ENCODE data around the gene SPECC1. TPM values are rescaled to one million over a fixed set of nuclear protein-coding genes. Genes with fewer than 3 reads are reported as not detected.
"Not testable (repeated sequence)": the region's sequence is repeated elsewhere in the genome, so short reads cannot be mapped to it uniquely, and the experiment has no call there.

Gene SPECC1
- total RNA-seq, 2 donors from 2014 or later: 53.5 to 78.3 TPM

GRCh38 chr17:20155258-20156195, 146.4 kb downstream of the SPECC1 start:
- H3K36me3 ChIP-seq: no peaks in the 10 kb centered on the region
- peak overlapping the region; percentile 86 for H3K27ac ChIP-seq
- peak overlapping the region; percentile 74 for H3K4me3 ChIP-seq
- peak overlapping the region; percentile 75 to 91 for H3K9ac ChIP-seq (ENCODE audit: low read depth in 2 of 2, low read length in 2 of 2)
- intact Hi-C loops (cut with DNase I): loop anchor here (10.0 kb wide), 1 partner anchor 49 kb away; no protein-coding TSS in a partner anchor
- no peaks in the 10 kb centered on the region for H3K4me1 ChIP-seq
- peak; percentile 99 for DNase-seq
- no peaks in the 10 kb centered on the region for H3K27me3 ChIP-seq
- no peaks in the 10 kb centered on the region for H3K9me3 ChIP-seq
- TF ChIP-seq, protein P1, sequence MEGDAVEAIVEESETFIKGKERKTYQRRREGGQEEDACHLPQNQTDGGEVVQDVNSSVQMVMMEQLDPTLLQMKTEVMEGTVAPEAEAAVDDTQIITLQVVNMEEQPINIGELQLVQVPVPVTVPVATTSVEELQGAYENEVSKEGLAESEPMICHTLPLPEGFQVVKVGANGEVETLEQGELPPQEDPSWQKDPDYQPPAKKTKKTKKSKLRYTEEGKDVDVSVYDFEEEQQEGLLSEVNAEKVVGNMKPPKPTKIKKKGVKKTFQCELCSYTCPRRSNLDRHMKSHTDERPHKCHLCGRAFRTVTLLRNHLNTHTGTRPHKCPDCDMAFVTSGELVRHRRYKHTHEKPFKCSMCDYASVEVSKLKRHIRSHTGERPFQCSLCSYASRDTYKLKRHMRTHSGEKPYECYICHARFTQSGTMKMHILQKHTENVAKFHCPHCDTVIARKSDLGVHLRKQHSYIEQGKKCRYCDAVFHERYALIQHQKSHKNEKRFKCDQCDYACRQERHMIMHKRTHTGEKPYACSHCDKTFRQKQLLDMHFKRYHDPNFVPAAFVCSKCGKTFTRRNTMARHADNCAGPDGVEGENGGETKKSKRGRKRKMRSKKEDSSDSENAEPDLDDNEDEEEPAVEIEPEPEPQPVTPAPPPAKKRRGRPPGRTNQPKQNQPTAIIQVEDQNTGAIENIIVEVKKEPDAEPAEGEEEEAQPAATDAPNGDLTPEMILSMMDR (IDR thresholded peaks at IDR 0.05): no peak

DNA sequence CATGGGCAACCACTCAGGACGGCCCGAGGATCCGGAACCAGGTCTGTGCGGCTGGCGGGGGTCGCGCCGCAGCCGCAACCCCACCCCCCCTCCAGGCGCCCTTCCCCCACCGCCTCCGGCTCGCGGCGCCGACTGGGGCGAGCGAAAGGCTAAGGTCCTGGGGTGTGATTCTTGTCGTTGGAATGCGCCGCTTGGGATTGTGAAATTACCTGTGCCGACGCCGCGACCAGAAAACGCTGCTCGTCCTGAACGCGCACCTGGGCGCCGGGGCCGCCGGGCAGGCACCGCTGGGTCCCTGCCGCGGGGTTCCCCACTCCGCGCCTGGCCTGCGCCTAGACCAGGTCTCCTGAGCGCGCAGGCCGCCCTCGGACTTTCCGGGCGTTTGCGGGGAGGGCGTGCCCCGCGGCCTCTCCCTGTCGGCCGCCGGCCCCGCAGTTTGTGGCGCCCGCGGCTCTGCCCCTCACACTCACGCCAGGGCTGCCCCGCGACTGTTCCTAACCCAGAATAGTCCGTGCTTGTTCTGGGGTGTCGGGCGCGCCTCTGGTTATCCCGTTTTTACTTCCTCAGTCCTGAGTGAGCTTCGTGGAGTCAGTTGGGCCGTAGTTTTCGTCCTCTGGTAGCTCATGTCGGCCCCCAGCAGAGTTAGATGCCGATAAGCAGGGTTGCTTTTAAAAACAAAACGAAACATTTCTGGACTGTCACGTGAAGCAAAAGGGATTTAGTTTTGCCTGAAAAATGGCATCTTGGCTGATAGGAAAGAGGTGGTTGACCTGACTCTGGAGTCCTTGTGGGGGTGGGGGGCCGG, 147.2 kb downstream of the SPECC1 start:
- TF ChIP-seq, protein P1 (IDR thresholded peaks at IDR 0.05): no peak
- Histone ChIP-seq H3K27me3 (no peaks in the 10 kb centered on the region), H3K4me3 (peak overlapping the region; percentile 74), H3K27ac (peak overlapping the region; percentile 86), H3K36me3 (no peaks in the 10 kb centered on the region), H3K9ac (ENCODE audit: low read depth in 2 of 2, low read length in 2 of 2) (peak overlapping the region; percentile 75 to 91), H3K9me3 (no peaks in the 10 kb centered on the region), H3K4me1 (no peaks in the 10 kb centered on the region)
- intact Hi-C loops (cut with DNase I): loop anchor here (10.0 kb wide), 1 partner anchor 48 kb away; no protein-coding TSS in a partner anchor
- peak; percentile 45 for DNase-seq

DNA sequence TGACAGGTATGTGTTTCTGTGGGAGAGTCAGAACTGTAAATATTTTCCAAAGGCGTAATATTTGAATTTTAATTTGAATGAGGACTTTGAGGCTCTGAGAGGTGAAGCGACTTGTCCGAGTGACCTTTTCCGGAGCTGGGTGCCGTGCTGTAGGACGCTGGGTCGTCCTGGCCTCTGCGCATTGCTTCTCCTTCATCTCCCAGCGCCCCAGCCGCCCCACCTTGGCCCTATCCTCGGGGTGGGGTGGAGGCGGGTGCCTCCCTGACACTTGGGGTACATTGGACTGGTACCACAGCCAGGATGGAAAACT, 147.8 kb downstream of the SPECC1 start:
- no peaks in the 10 kb centered on the region for H3K36me3 ChIP-seq
- peak overlapping the region; percentile 86 for H3K27ac ChIP-seq
- intact Hi-C loops (cut with DNase I): loop anchor here (10.0 kb wide), 1 partner anchor 48 kb away; no protein-coding TSS in a partner anchor
- peak; percentile 47 for DNase-seq
- no peaks in the 10 kb centered on the region for H3K9me3 ChIP-seq
- no peaks in the 10 kb centered on the region for H3K4me1 ChIP-seq
- peak overlapping the region; percentile 74 for H3K4me3 ChIP-seq
- H3K27me3 ChIP-seq: no peaks in the 10 kb centered on the region
- TF ChIP-seq, protein P1 (IDR thresholded peaks at IDR 0.05): no peak
- H3K9ac ChIP-seq (ENCODE audit: low read depth in 2 of 2, low read length in 2 of 2): peak overlapping the region; percentile 75 to 91

GRCh38 chr17:20158580-20158979, 149.4 kb downstream of the SPECC1 start:
- DNase-seq: no peak
- Histone ChIP-seq H3K36me3 (no peaks in the 10 kb centered on the region), H3K9me3 (no peaks in the 10 kb centered on the region), H3K4me1 (no peaks in the 10 kb centered on the region), H3K27ac (no peak overlapping the region), H3K27me3 (no peaks in the 10 kb centered on the region), H3K4me3 (no peak overlapping the region), H3K9ac (ENCODE audit: low read depth in 2 of 2, low read length in 2 of 2) (no peak overlapping the region)
- intact Hi-C loops (cut with DNase I): loop anchor here (10.0 kb wide), 1 partner anchor 46 kb away; no protein-coding TSS in a partner anchor
- TF ChIP-seq, protein P1 (IDR thresholded peaks at IDR 0.05): no peak

DNA sequence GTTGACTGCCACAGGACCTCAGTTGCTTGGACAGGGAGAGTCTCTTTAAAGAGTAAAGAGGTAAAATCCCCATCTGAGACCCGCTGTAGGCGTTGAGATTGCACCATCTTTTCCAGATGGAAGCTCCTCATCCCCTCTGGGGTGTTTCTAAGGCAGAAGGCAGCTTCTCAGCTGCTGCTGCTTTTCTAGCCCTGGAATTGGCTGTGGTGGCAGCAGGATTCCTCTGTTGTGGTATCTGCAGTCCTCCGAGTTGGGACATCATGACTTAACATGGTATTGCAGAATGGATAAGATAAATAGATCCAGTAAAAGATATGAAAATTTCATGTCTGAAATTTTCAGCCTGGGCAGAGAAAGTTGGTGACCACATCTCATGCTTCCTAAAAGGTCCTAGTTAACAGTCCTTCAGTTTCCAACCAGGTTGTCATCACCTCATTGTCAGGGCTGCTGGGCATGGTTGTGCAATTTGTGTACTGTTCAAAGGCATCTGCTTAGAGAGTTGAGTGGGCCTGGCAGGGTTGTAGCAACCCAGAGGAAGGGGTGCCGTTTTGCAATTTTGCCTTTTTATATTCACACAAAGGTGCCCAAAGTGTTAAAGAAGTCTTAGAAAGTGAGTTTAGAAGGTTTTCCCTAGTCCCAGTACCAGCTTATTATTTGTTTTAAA, 150.4 kb downstream of the SPECC1 start:
- no peaks in the 10 kb centered on the region for H3K9me3 ChIP-seq
- TF ChIP-seq, protein P1 (IDR thresholded peaks at IDR 0.05): no peak
- H3K4me1 ChIP-seq: no peaks in the 10 kb centered on the region
- H3K36me3 ChIP-seq: no peaks in the 10 kb centered on the region
- no peak overlapping the region for H3K27ac ChIP-seq
- no peak overlapping the region for H3K9ac ChIP-seq (ENCODE audit: low read depth in 2 of 2, low read length in 2 of 2)
- intact Hi-C loops (cut with DNase I): loop anchor here (10.0 kb wide), 1 partner anchor 45 kb away; no protein-coding TSS in a partner anchor
- no peak overlapping the region for H3K4me3 ChIP-seq
- no peaks in the 10 kb centered on the region for H3K27me3 ChIP-seq
- no peak for DNase-seq

DNA sequence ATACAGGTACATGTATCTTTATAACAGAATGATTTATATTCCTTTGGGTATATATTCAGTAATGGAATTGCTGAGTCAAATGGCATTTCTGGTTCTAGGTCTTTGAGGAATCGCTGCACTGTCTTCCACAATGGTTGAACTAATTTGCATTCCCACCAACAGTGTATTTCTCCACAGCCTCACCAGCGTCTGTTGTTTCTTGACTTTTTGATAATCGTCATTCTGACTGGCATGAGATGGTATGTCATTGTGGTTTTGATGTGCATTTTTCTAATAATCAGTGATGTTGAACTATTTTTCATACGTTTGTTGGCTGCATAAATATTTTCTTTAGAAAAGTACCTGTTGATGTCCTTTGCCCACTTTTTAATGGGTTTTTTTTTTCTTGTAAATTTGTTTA, 156.4 kb downstream of the SPECC1 start:
- H3K27ac ChIP-seq; H3K9ac ChIP-seq (ENCODE audit: low read depth in 2 of 2, low read length in 2 of 2); DNase-seq; H3K27me3 ChIP-seq; H3K4me3 ChIP-seq; intact Hi-C loops (cut with DNase I); H3K36me3 ChIP-seq; H3K9me3 ChIP-seq; H3K4me1 ChIP-seq: not testable (repeated sequence)
